SK-N-SH treated with all-trans-retinoic acid at 6 μM for 48 hours (cell line): Measurements from ENCODE around the gene GIMAP8.

Source experiments
- ATAC-seq: fragments of 200-7000 bp; cut with Tn5 transposase; 3 replicates; pipeline ENCODE4 v1.9.1; 2020; ENCODE audit warnings: mild to moderate bottlenecking, moderate library complexity
- ARNTL ChIP-seq: fragments of 450-650 bp; formaldehyde crosslinking; IDR thresholded peaks from 2 replicates; pipeline ENCODE4 v1.5.0; 2020; ENCODE audit warnings: low read depth, mild to moderate bottlenecking, moderate library complexity, borderline replicate concordance
- BACH2 ChIP-seq: fragments of 250-450 bp; sonication (Bioruptor Pico); IDR thresholded peaks from 2 replicates; pipeline ENCODE4 v1.9.0; 2021; ENCODE audit warnings: mild to moderate bottlenecking, borderline replicate concordance
- CSDC2 ChIP-seq: fragments of 250-450 bp; sonication (Bioruptor Pico); IDR thresholded peaks from 2 replicates; pipeline ENCODE4 v1.5.0; 2020; ENCODE audit warnings: mild to moderate bottlenecking, moderate library complexity
- ESRRG ChIP-seq: fragments of 250-450 bp; sonication (Bioruptor Pico); IDR thresholded peaks from 2 replicates; pipeline ENCODE4 v1.6.1; 2021; ENCODE audit warnings: mild to moderate bottlenecking
- GLIS3 ChIP-seq: fragments of 250-450 bp; sonication (Bioruptor Pico); IDR thresholded peaks from 2 replicates; pipeline ENCODE4 v1.5.0; 2020; ENCODE audit warnings: mild to moderate bottlenecking, moderate library complexity
- ISL1 ChIP-seq: fragments of 250-450 bp; sonication (Bioruptor Pico); IDR thresholded peaks from 2 replicates; pipeline ENCODE4 v2.1.2; 2022; ENCODE audit warnings: mild to moderate bottlenecking, moderate library complexity
- OSR1 ChIP-seq: fragments of 250-450 bp; sonication (Bioruptor Pico); IDR thresholded peaks from 2 replicates; pipeline ENCODE4 v1.8.0; 2022; ENCODE audit warnings: moderate library complexity, mild to moderate bottlenecking, inconsistent platforms
- POU6F1 ChIP-seq: fragments of 250-450 bp; sonication (Bioruptor Pico); IDR thresholded peaks from 2 replicates; pipeline ENCODE4 v1.8.0; 2021; ENCODE audit warnings: low read depth, mild to moderate bottlenecking, moderate library complexity, borderline replicate concordance
- PPARA ChIP-seq: fragments of 250-450 bp; sonication (Bioruptor Pico); IDR thresholded peaks from 2 replicates; pipeline ENCODE4 v1.5.0; 2020; ENCODE audit warnings: mild to moderate bottlenecking, borderline replicate concordance
- SNAI2 ChIP-seq: fragments of 250-450 bp; sonication (Bioruptor Pico); IDR thresholded peaks from 2 replicates; pipeline ENCODE4 v1.5.0; 2020; ENCODE audit warnings: mild to moderate bottlenecking, moderate library complexity
- TCF4 ChIP-seq: fragments of 250-450 bp; sonication (Bioruptor Pico); IDR thresholded peaks from 2 replicates; pipeline ENCODE4 v1.8.0; 2021; ENCODE audit warnings: mild to moderate bottlenecking, moderate library complexity, borderline replicate concordance
- TOX ChIP-seq: fragments of 250-450 bp; sonication (Bioruptor Pico); IDR thresholded peaks from 2 replicates; pipeline ENCODE4 v1.8.0; 2021; ENCODE audit warnings: mild to moderate bottlenecking, moderate library complexity, borderline replicate concordance
- ZC3H10 ChIP-seq: fragments of 250-450 bp; sonication (Bioruptor Pico); IDR thresholded peaks from 2 replicates; pipeline ENCODE4 v1.5.1; 2021; ENCODE audit warnings: mild to moderate bottlenecking, moderate library complexity
- ZFP3 ChIP-seq: fragments of 250-450 bp; sonication (Bioruptor Pico); IDR thresholded peaks from 2 replicates; pipeline ENCODE4 v1.5.0; 2020; ENCODE audit warnings: mild to moderate bottlenecking, moderate library complexity
- ZFP30 ChIP-seq: fragments of 450-650 bp; formaldehyde crosslinking; IDR thresholded peaks from 2 replicates; pipeline ENCODE4 v1.5.0; 2022; ENCODE audit warnings: mild to moderate bottlenecking, moderate library complexity
- ZNF565 ChIP-seq: fragments of 450-650 bp; formaldehyde crosslinking; conservative IDR thresholded peaks from 2 replicates; pipeline ENCODE4 v1.5.0; 2020; ENCODE audit warnings: low read depth, mild to moderate bottlenecking, moderate library complexity
- ZNF70 ChIP-seq: fragments of 450-650 bp; formaldehyde crosslinking; IDR thresholded peaks from 2 replicates; pipeline ENCODE4 v1.5.0; 2020; ENCODE audit warnings: mild to moderate bottlenecking, moderate library complexity
- ZNF8 ChIP-seq: fragments of 450-650 bp; formaldehyde crosslinking; IDR thresholded peaks from 2 replicates; pipeline ENCODE4 v1.5.0; 2020; ENCODE audit warnings: mild to moderate bottlenecking, moderate library complexity
- TF ChIP-seq, protein P1 (sequence below): fragments of 250-450 bp; sonication (Bioruptor Pico); IDR thresholded peaks from 2 replicates; pipeline ENCODE4 v1.5.0; 2020; ENCODE audit warnings: mild to moderate bottlenecking, moderate library complexity
- TF ChIP-seq, protein P2 (sequence below): fragments of 250-450 bp; sonication (Bioruptor Pico); IDR thresholded peaks from 2 replicates; pipeline ENCODE4 v1.8.0; 2020; ENCODE audit warnings: mild to moderate bottlenecking, moderate library complexity, borderline replicate concordance

The GIMAP8 gene

GRCh38 chr7:150406312-150406566, 44.2 kb upstream of the GIMAP8 start:
- no peak for ATAC-seq
- TF ChIP-seq ZC3H10 (CRISPR knock-in tag) (no peak), TOX (CRISPR knock-in tag) (no peak), TCF4 (CRISPR knock-in tag) (no peak), ARNTL (CRISPR knock-in tag) (no peak), ZNF8 (CRISPR knock-in tag) (no peak), CSDC2 (CRISPR knock-in tag) (no peak), ESRRG (CRISPR knock-in tag) (no peak), BACH2 (no peak), POU6F1 (CRISPR knock-in tag) (no peak), SNAI2 (CRISPR knock-in tag) (no peak)
- TF ChIP-seq, protein P1, sequence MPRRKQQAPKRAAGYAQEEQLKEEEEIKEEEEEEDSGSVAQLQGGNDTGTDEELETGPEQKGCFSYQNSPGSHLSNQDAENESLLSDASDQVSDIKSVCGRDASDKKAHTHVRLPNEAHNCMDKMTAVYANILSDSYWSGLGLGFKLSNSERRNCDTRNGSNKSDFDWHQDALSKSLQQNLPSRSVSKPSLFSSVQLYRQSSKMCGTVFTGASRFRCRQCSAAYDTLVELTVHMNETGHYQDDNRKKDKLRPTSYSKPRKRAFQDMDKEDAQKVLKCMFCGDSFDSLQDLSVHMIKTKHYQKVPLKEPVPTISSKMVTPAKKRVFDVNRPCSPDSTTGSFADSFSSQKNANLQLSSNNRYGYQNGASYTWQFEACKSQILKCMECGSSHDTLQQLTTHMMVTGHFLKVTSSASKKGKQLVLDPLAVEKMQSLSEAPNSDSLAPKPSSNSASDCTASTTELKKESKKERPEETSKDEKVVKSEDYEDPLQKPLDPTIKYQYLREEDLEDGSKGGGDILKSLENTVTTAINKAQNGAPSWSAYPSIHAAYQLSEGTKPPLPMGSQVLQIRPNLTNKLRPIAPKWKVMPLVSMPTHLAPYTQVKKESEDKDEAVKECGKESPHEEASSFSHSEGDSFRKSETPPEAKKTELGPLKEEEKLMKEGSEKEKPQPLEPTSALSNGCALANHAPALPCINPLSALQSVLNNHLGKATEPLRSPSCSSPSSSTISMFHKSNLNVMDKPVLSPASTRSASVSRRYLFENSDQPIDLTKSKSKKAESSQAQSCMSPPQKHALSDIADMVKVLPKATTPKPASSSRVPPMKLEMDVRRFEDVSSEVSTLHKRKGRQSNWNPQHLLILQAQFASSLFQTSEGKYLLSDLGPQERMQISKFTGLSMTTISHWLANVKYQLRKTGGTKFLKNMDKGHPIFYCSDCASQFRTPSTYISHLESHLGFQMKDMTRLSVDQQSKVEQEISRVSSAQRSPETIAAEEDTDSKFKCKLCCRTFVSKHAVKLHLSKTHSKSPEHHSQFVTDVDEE (CRISPR knock-in tag): no peak
- TF ChIP-seq, protein P2, sequence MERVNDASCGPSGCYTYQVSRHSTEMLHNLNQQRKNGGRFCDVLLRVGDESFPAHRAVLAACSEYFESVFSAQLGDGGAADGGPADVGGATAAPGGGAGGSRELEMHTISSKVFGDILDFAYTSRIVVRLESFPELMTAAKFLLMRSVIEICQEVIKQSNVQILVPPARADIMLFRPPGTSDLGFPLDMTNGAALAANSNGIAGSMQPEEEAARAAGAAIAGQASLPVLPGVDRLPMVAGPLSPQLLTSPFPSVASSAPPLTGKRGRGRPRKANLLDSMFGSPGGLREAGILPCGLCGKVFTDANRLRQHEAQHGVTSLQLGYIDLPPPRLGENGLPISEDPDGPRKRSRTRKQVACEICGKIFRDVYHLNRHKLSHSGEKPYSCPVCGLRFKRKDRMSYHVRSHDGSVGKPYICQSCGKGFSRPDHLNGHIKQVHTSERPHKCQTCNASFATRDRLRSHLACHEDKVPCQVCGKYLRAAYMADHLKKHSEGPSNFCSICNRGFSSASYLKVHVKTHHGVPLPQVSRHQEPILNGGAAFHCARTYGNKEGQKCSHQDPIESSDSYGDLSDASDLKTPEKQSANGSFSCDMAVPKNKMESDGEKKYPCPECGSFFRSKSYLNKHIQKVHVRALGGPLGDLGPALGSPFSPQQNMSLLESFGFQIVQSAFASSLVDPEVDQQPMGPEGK (CRISPR knock-in tag): no peak

- no peak for TF ChIP-seq ESRRG (CRISPR knock-in tag)
- TF ChIP-seq TOX (CRISPR knock-in tag): no peak
- TF ChIP-seq, protein P2 (CRISPR knock-in tag): no peak
- TF ChIP-seq, protein P1 (CRISPR knock-in tag): no peak
- no peak for TF ChIP-seq ZNF8 (CRISPR knock-in tag)
- no peak for TF ChIP-seq ZC3H10 (CRISPR knock-in tag)
- no peak for TF ChIP-seq OSR1 (CRISPR knock-in tag)
- no peak for TF ChIP-seq SNAI2 (CRISPR knock-in tag)
- TF ChIP-seq GLIS3 (CRISPR knock-in tag): no peak
- TF ChIP-seq ZFP30 (CRISPR knock-in tag): no peak
- no peak for TF ChIP-seq BACH2
- no peak for TF ChIP-seq ISL1 (CRISPR knock-in tag)
- no peak for TF ChIP-seq PPARA (CRISPR knock-in tag)
- TF ChIP-seq TCF4 (CRISPR knock-in tag): no peak
- TF ChIP-seq ZNF565: no peak
- TF ChIP-seq ZFP3 (CRISPR knock-in tag): no peak
- TF ChIP-seq ZNF70 (CRISPR knock-in tag): no peak
- no peak for ATAC-seq
Observed at GRCh38 chr7:150406567-150407421, 43.6 kb upstream of the GIMAP8 start.
